ENCODE measurements around the gene STAB1.

GRCh38 chr3:52537726-52538421 is 42.7 kb downstream of the STAB1 start:
- TF ChIP-seq, protein P1, sequence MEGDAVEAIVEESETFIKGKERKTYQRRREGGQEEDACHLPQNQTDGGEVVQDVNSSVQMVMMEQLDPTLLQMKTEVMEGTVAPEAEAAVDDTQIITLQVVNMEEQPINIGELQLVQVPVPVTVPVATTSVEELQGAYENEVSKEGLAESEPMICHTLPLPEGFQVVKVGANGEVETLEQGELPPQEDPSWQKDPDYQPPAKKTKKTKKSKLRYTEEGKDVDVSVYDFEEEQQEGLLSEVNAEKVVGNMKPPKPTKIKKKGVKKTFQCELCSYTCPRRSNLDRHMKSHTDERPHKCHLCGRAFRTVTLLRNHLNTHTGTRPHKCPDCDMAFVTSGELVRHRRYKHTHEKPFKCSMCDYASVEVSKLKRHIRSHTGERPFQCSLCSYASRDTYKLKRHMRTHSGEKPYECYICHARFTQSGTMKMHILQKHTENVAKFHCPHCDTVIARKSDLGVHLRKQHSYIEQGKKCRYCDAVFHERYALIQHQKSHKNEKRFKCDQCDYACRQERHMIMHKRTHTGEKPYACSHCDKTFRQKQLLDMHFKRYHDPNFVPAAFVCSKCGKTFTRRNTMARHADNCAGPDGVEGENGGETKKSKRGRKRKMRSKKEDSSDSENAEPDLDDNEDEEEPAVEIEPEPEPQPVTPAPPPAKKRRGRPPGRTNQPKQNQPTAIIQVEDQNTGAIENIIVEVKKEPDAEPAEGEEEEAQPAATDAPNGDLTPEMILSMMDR (conservative IDR thresholded peaks at IDR 0.05 in 1 of 2, IDR thresholded peaks at IDR 0.05 in 1 of 2; ENCODE audit: low read depth in 1 of 2, low read length in 2 of 2) = no peak
- no peak for TF ChIP-seq EZH2 (IDR thresholded peaks at IDR 0.05; ENCODE audit: low read length, missing control alignments)
